ENCODE measurements around the gene CDH23. TPM values are rescaled to one million over a fixed set of nuclear protein-coding genes. Genes with fewer than 3 reads are reported as not detected.

The CDH23 gene
- total RNA-seq, 1 experiment from 2014 or later = 0.37 TPM

- DNase-seq (ENCODE audit: low spot score) = no peak
Measured at GRCh38 chr10:71467161-71467560, 70.4 kb downstream of the CDH23 start.

DNA sequence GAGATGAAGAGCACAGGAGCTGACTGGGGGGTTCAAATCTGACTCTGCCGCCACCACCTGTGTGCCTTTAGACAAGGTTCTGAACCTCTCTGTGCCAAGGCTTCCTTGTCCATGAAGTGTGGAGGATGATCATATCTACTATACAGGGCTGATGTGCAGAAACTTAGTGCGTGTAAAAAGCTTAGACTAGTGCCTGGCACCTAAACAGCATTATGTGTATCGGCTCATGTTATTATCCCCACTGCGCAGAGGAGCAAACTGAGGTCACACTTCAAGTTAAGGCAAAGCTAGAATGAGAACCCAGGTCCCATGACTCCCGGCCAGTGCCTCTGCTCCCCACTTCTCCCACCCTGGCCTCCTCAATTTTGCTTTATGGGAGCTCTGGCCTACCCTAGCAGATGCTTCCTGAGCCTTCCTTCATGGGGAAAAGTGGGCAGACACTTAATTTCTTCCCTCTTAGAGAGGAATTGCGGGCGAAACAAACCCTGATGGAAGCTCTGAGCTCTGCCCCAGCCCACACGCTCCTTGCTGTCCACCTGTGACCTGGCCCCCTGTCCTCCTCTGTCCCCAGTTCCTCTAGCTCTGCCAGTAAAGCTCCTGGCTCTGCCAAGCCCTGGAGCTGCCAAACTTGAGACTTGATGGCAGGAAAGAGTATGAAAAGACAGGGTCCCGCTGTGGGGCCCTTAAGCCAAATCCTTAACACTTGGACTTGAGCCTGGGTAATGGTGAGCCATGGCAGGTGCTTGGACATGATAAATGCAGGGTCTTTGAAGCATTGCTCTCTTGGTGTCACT is 71.0 kb downstream of the CDH23 start:
- no peak for DNase-seq (ENCODE audit: low spot score)

GRCh38 chr10:71468363-71469094 is 71.8 kb downstream of the CDH23 start:
- no peak for DNase-seq (ENCODE audit: low spot score)

DNA sequence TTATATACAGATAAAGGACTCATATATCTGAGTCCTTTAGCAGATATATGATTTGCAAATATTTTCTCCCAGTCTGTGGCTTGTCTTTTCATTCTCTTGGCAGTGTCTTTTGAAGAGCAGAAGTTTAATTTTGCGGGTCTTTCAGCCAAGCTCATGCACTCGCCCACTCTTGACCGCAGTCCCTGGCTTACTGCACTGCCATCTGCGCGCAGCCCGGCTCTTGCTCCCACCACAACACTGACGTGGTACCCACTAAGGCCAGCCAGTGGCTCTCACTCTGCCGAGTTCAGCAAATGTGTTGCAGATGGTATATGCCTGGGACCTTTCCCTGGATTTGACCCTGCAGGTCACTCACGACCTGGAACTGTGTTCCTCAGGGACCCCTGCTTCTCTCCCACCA is 74.3 kb downstream of the CDH23 start:
- no peak for DNase-seq (ENCODE audit: low spot score)

GRCh38 chr10:71471957-71472365 is 75.2 kb downstream of the CDH23 start:
- no peak for DNase-seq (ENCODE audit: low spot score)

- no peak for DNase-seq (ENCODE audit: low spot score)
Measured at GRCh38 chr10:71472466-71472865, 75.7 kb downstream of the CDH23 start.

DNA sequence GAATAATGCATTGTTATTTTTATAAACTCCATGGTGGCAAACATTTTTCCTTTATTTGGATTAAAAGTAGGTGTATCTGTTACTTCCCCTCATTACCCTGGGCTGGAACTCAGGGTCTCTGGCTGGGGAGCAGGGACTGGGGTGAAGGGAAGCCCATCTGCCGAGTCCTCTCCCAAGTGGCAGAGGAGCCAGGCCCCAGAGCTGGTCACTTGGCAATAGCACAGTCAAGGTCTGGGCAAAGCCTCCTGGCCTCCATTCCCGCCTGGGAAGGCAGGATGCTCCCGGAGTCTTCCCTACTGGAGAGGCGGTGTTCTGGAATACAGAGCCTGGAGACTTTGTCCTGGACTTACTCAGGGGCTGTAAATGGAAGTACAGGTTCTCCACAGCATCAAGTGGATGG is 76.2 kb downstream of the CDH23 start:
- DNase-seq (ENCODE audit: low spot score) = no peak

GRCh38 chr10:71473671-71474599 is 77.2 kb downstream of the CDH23 start:
- no peak for DNase-seq (ENCODE audit: low spot score)

DNA sequence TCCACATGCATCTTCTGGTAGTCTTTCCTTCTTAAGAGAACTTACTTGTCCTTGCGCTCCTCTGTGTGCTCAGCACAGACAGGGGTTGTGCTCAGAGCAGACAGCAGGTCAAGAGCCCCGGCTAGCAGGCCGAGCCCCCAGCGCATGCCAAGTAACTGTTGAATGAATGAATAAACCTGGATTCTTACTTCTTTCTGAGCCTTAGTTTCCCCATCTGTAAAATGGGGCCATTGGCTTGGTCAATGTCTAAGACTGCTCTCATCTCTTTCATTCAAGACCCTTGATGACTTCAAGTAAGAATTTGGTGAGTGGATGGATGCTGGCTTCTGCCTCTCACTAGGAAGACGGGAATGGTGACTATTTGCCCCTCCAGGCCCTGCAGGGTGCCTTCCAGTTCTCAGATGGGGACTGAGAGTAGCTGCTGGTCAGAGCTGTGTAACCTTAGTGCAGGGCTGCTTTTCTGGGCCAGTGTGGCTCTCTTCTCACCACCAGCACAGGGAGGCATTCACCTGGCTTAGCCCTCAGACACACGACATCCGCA is 78.1 kb downstream of the CDH23 start:
- DNase-seq (ENCODE audit: low spot score) = no peak

- DNase-seq (ENCODE audit: low spot score) = no peak
Measured at GRCh38 chr10:71475243-71475871, 78.6 kb downstream of the CDH23 start.

DNA sequence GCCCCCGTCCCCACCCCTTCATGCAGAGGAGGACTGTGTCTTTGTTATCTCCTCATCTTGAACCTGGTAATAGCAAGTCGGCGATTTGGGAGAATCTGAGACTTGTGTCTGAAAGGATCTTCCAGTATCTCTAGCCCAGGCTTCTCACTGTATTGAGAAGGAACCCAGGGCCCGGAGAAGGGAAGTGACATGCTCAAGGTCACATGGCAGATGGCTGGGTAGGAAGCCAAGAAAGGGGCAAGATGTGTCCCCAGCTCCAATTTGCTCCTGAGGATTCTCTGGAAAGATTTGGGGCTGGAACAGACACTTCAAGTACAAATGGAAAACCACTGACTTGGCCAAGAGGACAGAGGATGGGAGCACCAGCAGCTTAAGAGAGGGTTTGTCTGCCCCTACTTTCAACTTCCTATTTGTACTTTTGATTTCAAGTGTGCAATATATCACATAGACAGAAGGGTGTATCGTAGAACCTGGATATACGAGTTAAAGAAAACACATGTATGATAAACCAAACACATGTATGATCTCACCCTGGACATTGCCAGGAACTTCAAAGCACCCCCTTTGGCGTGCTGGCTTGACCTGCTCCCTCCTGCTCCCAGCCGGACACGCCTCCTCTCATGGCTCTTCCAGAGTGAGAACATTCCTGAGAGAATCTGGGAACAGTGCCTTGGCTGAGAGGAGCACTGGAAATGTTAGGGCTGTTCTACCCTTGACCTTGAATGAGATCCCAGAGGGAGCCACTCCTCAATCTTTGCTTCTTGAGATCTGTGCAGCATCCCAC is 79.7 kb downstream of the CDH23 start:
- DNase-seq (ENCODE audit: low spot score) = no peak

- no peak for DNase-seq (ENCODE audit: low spot score)
Measured at GRCh38 chr10:71478173-71478572, 81.5 kb downstream of the CDH23 start.

GRCh38 chr10:71478813-71479365 is 82.2 kb downstream of the CDH23 start:
- no peak for DNase-seq (ENCODE audit: low spot score)

DNA sequence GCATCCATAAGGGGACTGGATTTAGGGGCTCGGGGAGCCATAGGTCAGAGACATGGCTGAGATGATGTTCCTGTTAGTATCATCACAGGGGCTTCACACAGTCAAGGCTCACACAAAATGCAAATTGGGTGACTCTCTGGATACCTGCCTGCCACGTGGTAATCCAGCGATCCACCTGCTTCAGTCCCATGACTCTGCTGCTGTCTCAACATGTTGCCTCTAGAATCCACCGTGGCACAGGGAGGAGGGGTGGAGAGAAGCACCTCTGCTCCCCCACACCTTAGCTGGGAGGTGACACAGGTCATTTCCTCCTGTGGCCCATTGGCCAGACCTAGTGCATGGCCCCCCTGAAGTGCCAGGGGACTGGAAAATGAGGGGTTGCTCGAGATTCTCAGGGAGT is 83.1 kb downstream of the CDH23 start:
- DNase-seq (ENCODE audit: low spot score) = no peak

GRCh38 chr10:71480662-71481061 is 83.9 kb downstream of the CDH23 start:
- DNase-seq (ENCODE audit: low spot score) = no peak

DNA sequence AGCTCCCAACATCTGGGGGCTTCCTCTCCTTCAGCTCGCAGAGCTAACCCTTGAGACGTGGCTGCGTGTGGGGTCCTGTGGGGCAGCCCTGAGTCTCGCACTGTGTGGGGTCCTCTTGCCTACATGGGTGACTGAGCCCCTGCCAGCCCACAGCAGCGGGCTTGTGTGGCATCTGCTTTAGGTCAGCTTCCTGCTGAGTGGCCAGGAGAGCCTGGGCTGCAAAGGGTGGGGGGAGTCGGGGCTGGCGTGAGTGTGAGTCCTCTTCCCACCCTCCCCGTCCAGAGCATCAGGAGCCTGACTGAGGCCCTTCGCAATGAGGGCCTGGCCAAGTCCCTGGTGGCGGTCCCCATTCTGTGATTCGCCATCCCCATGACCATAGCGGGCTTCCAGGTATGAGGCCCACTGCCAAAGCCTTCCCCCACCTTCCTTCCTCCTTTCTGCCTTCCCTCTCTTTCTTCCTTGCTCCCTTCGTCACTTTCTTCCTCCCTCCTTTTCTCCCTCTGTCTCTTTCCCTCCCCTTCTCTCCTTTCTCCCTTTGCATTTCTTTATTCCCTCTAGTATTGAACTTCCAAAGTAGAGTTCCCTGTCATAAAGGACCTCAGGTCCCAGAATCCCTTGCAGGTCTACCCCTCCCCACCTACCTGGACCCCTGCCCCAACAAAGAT is 85.2 kb downstream of the CDH23 start:
- no peak for DNase-seq (ENCODE audit: low spot score)

- DNase-seq (ENCODE audit: low spot score) = no peak
Measured at GRCh38 chr10:71482620-71483019, 85.9 kb downstream of the CDH23 start.

- DNase-seq (ENCODE audit: low spot score) = no peak
Measured at GRCh38 chr10:71483135-71483534, 86.4 kb downstream of the CDH23 start.

GRCh38 chr10:71483885-71484751 is 87.4 kb downstream of the CDH23 start:
- no peak for DNase-seq (ENCODE audit: low spot score)

Data from H4 (cell line).